SK-N-SH treated with all-trans-retinoic acid at 6 μM for 48 hours (cell line): ENCODE data around the gene TEAD4.

ENCODE experiments used
- BACH2 ChIP-seq: fragments of 250-450 bp; sonication (Bioruptor Pico); IDR thresholded peaks from 2 replicates; pipeline ENCODE4 v1.9.0; 2021; ENCODE audit warnings: mild to moderate bottlenecking, borderline replicate concordance
- CSDC2 ChIP-seq: fragments of 250-450 bp; sonication (Bioruptor Pico); IDR thresholded peaks from 2 replicates; pipeline ENCODE4 v1.5.0; 2020; ENCODE audit warnings: mild to moderate bottlenecking, moderate library complexity
- ESRRG ChIP-seq: fragments of 250-450 bp; sonication (Bioruptor Pico); IDR thresholded peaks from 2 replicates; pipeline ENCODE4 v1.6.1; 2021; ENCODE audit warnings: mild to moderate bottlenecking
- GLIS3 ChIP-seq: fragments of 250-450 bp; sonication (Bioruptor Pico); IDR thresholded peaks from 2 replicates; pipeline ENCODE4 v1.5.0; 2020; ENCODE audit warnings: mild to moderate bottlenecking, moderate library complexity
- OSR1 ChIP-seq: fragments of 250-450 bp; sonication (Bioruptor Pico); IDR thresholded peaks from 2 replicates; pipeline ENCODE4 v1.8.0; 2022; ENCODE audit warnings: moderate library complexity, mild to moderate bottlenecking, inconsistent platforms
- PATZ1 ChIP-seq: fragments of 250-450 bp; sonication (Bioruptor Pico); IDR thresholded peaks from 2 replicates; pipeline ENCODE4 v1.8.0; 2020; ENCODE audit warnings: mild to moderate bottlenecking, moderate library complexity, borderline replicate concordance
- SNAI2 ChIP-seq: fragments of 250-450 bp; sonication (Bioruptor Pico); IDR thresholded peaks from 2 replicates; pipeline ENCODE4 v1.5.0; 2020; ENCODE audit warnings: mild to moderate bottlenecking, moderate library complexity
- TOX ChIP-seq: fragments of 250-450 bp; sonication (Bioruptor Pico); IDR thresholded peaks from 2 replicates; pipeline ENCODE4 v1.8.0; 2021; ENCODE audit warnings: mild to moderate bottlenecking, moderate library complexity, borderline replicate concordance
- ZC3H10 ChIP-seq: fragments of 250-450 bp; sonication (Bioruptor Pico); IDR thresholded peaks from 2 replicates; pipeline ENCODE4 v1.5.1; 2021; ENCODE audit warnings: mild to moderate bottlenecking, moderate library complexity
- ZFP3 ChIP-seq: fragments of 250-450 bp; sonication (Bioruptor Pico); IDR thresholded peaks from 2 replicates; pipeline ENCODE4 v1.5.0; 2020; ENCODE audit warnings: mild to moderate bottlenecking, moderate library complexity
- ZFP30 ChIP-seq: fragments of 450-650 bp; formaldehyde crosslinking; IDR thresholded peaks from 2 replicates; pipeline ENCODE4 v1.5.0; 2022; ENCODE audit warnings: mild to moderate bottlenecking, moderate library complexity
- ZNF70 ChIP-seq: fragments of 450-650 bp; formaldehyde crosslinking; IDR thresholded peaks from 2 replicates; pipeline ENCODE4 v1.5.0; 2020; ENCODE audit warnings: mild to moderate bottlenecking, moderate library complexity
- TF ChIP-seq, protein P1 (sequence below): fragments of 250-450 bp; sonication (Bioruptor Pico); IDR thresholded peaks from 2 replicates; pipeline ENCODE4 v1.5.1; 2020; ENCODE audit warnings: low read depth, mild to moderate bottlenecking, moderate library complexity
- TF ChIP-seq, protein P2 (sequence below): fragments of 250-450 bp; sonication (Bioruptor Pico); IDR thresholded peaks from 2 replicates; pipeline ENCODE4 v1.5.1; 2021; ENCODE audit warnings: mild to moderate bottlenecking, moderate library complexity

DNA sequence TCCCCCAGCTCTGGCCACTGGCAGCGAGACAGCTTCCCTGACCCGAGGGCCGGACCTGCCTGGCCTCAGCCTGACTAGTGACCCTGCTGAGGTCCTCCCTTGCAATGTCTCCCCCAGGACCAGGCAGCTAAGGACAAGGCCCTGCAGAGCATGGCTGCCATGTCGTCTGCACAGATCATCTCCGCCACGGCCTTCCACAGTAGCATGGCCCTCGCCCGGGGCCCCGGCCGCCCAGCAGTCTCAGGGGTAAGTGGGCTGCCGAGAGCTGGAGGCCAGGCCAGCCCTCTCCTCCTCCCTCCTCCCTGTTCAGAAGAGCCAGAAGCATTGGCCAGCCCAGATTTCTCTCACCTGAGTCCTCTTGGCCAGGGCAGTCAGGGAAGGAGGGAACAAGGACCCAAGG is 58.1 kb downstream of the TEAD4 start:
- TF ChIP-seq SNAI2 (CRISPR knock-in tag), result no peak
- TF ChIP-seq PATZ1 (CRISPR knock-in tag), result no peak
- TF ChIP-seq ZC3H10 (CRISPR knock-in tag), result no peak
- no peak for TF ChIP-seq ESRRG (CRISPR knock-in tag)
- no peak for TF ChIP-seq ZFP30 (CRISPR knock-in tag)
- no peak for TF ChIP-seq OSR1 (CRISPR knock-in tag)
- TF ChIP-seq, protein P1, sequence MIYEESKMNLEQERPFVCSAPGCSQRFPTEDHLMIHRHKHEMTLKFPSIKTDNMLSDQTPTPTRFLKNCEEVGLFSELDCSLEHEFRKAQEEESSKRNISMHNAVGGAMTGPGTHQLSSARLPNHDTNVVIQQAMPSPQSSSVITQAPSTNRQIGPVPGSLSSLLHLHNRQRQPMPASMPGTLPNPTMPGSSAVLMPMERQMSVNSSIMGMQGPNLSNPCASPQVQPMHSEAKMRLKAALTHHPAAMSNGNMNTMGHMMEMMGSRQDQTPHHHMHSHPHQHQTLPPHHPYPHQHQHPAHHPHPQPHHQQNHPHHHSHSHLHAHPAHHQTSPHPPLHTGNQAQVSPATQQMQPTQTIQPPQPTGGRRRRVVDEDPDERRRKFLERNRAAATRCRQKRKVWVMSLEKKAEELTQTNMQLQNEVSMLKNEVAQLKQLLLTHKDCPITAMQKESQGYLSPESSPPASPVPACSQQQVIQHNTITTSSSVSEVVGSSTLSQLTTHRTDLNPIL (CRISPR knock-in tag), result no peak
- no peak for TF ChIP-seq GLIS3 (CRISPR knock-in tag)
- TF ChIP-seq ZNF70 (CRISPR knock-in tag), result no peak
- TF ChIP-seq TOX, result no peak
- no peak for TF ChIP-seq CSDC2 (CRISPR knock-in tag)
- TF ChIP-seq, protein P2, sequence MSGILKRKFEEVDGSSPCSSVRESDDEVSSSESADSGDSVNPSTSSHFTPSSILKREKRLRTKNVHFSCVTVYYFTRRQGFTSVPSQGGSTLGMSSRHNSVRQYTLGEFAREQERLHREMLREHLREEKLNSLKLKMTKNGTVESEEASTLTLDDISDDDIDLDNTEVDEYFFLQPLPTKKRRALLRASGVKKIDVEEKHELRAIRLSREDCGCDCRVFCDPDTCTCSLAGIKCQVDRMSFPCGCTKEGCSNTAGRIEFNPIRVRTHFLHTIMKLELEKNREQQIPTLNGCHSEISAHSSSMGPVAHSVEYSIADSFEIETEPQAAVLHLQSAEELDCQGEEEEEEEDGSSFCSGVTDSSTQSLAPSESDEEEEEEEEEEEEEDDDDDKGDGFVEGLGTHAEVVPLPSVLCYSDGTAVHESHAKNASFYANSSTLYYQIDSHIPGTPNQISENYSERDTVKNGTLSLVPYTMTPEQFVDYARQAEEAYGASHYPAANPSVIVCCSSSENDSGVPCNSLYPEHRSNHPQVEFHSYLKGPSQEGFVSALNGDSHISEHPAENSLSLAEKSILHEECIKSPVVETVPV (CRISPR knock-in tag), result no peak
- TF ChIP-seq BACH2 (CRISPR knock-in tag), result no peak
- TF ChIP-seq ZFP3 (CRISPR knock-in tag), result no peak
